Panc1 (cell line): ENCODE measurements around the gene ACYP2.

ENCODE experiments used
- CTCF ChIP-seq: fragments of 450-650 bp; IDR thresholded peaks from 2 replicates; pipeline ENCODE4 v1.5.1; 2017; ENCODE audit warnings: mild to moderate bottlenecking
- POLR2AphosphoS5 ChIP-seq: IDR thresholded peaks from 2 replicates; pipeline ENCODE4 v1.6.1; 2012; ENCODE audit warnings: mild to moderate bottlenecking, low read depth, low read length, moderate library complexity
- REST ChIP-seq, 2 experiments: IDR thresholded peaks; 2 replicates each; pipeline ENCODE4 v1.6.1; 2011 to 2012; ENCODE audit warnings: low read depth in 2 of 2, control low read depth in 1 of 2, low read length in 1 of 2, mild to moderate bottlenecking in 1 of 2, moderate library complexity in 1 of 2; ENCODE audit not compliant: insufficient read depth in 1 of 2
- SIN3A ChIP-seq: IDR thresholded peaks from 2 replicates; pipeline ENCODE4 v1.6.1; 2012; ENCODE audit warnings: low read depth, mild to moderate bottlenecking, low read length, moderate library complexity, borderline replicate concordance; ENCODE audit not compliant: insufficient read depth

- no peak for TF ChIP-seq CTCF
- TF ChIP-seq POLR2AphosphoS5, result no peak
- TF ChIP-seq SIN3A, result no peak
- TF ChIP-seq REST (IDR thresholded peaks at IDR 0.05; ENCODE audit: insufficient read depth in 1 of 2, low read depth in 2 of 2, low read length in 1 of 2), result no peak
Observed at GRCh38 chr2:54122171-54122935, 6.9 kb downstream of the ACYP2 start.
